ENCODE data around the gene OR6Q1.

The OR6Q1 gene

DNA sequence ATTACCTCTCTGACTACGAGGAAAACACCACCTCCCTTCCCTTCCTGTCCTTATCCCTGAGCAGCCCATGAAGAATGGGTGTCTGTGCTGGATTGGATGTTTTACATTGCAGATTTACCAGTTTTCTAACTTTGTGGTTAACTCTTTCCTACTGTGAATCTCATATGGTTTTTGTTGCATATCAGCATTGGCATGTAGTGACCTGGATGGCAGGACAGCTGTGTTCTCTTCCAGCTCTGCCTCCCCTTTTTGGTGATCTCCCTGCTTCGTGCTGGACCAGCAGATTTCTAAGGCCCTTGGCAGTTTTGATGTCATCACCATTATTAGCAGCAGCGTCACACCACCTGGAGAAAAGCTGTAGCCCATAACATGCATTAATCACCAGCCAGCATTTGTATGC, 26.7 kb downstream of the OR6Q1 start:
- TF ChIP-seq, protein P1, sequence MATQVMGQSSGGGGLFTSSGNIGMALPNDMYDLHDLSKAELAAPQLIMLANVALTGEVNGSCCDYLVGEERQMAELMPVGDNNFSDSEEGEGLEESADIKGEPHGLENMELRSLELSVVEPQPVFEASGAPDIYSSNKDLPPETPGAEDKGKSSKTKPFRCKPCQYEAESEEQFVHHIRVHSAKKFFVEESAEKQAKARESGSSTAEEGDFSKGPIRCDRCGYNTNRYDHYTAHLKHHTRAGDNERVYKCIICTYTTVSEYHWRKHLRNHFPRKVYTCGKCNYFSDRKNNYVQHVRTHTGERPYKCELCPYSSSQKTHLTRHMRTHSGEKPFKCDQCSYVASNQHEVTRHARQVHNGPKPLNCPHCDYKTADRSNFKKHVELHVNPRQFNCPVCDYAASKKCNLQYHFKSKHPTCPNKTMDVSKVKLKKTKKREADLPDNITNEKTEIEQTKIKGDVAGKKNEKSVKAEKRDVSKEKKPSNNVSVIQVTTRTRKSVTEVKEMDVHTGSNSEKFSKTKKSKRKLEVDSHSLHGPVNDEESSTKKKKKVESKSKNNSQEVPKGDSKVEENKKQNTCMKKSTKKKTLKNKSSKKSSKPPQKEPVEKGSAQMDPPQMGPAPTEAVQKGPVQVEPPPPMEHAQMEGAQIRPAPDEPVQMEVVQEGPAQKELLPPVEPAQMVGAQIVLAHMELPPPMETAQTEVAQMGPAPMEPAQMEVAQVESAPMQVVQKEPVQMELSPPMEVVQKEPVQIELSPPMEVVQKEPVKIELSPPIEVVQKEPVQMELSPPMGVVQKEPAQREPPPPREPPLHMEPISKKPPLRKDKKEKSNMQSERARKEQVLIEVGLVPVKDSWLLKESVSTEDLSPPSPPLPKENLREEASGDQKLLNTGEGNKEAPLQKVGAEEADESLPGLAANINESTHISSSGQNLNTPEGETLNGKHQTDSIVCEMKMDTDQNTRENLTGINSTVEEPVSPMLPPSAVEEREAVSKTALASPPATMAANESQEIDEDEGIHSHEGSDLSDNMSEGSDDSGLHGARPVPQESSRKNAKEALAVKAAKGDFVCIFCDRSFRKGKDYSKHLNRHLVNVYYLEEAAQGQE (IDR thresholded peaks at IDR 0.05; ENCODE audit: low read depth) = no peak
- no peak for TF ChIP-seq CEBPB (IDR thresholded peaks at IDR 0.05)

DNA sequence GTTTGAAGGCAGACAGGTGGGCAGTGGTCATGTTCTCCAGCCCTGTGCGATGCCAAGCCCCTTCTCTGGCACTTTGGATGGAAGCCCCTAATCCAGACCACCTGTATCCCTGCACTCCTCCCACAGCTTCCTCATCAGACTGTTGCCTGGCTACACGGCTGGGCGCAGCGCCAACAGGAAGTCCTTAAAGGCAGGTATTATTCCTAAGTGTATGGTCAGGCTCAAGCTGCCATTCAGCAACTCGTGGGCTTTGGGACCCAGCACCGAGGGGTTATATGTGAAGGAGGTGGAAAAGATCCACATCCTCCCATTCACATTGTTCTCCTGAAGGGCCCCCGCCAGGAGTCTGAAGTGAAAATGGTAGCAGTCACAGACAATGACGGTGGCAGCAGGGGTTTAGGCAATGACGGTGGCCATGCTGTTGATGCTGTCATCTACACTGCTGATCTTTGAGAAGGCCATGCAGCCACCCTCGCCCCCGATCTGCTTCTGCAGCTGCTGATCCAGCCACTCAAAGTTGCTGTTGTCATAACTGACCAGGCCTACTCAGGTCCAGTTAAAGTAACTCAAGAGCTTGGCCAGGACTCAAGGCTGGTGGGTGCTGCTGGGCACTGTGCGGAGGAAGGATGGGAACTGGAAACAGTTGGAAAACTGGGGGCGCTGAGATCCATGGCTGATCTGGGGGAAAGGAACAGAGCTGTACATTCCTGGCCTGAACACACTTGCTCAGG, 27.7 kb downstream of the OR6Q1 start:
- TF ChIP-seq EGR1 (IDR thresholded peaks at IDR 0.05) (no peak), NFIC (IDR thresholded peaks at IDR 0.05) (peak; percentile 27; the same call in 1 of the 2 replicates), TCF12 (IDR thresholded peaks at IDR 0.05; ENCODE audit: low read depth) (no peak)

GRCh38 chr11:58059007-58059350, 28.2 kb downstream of the OR6Q1 start:
- 0 out of 2 replicates have a peak, but pooled peaks have one; percentile 30 for TF ChIP-seq TEAD4 (IDR thresholded peaks at IDR 0.05)
- no peak for TF ChIP-seq EGR1 (IDR thresholded peaks at IDR 0.05)

DNA sequence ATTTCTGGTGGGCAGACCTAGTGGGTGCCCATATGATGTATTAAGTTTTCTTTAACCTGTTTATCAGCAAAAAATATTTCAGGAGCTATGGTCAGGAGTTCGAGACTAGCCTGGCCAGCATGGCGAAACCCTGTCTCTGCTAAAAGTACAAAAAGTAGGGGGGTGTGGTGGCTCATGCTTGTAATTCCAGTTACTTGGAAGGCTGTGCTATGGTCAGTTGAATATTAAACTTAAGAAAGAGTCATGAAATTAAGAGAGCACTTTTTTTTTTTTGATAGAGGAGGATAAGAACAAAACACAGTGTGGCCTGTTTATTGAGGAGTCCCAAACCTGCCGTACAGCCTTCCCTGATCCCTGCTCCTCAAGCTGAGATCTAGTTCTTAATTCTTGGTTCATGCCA, 29.8 kb downstream of the OR6Q1 start:
- TF ChIP-seq USF1 (IDR thresholded peaks at IDR 0.05) = no peak
- TF ChIP-seq, protein P1 (IDR thresholded peaks at IDR 0.05; ENCODE audit: low read depth) = no peak
- TF ChIP-seq YY1 (IDR thresholded peaks at IDR 0.05; ENCODE audit: low read depth) = no peak
- TF ChIP-seq ZBTB7A (IDR thresholded peaks at IDR 0.05; ENCODE audit: low read depth) = no peak
- TF ChIP-seq FOXM1 (IDR thresholded peaks at IDR 0.05; ENCODE audit: borderline replicate concordance, low read depth) = no peak
- no peak for TF ChIP-seq TEAD4 (IDR thresholded peaks at IDR 0.05)
- TF ChIP-seq EGR1 (IDR thresholded peaks at IDR 0.05) = no peak
- no peak for TF ChIP-seq CEBPB (IDR thresholded peaks at IDR 0.05)
- no peak for TF ChIP-seq CREB1 (IDR thresholded peaks at IDR 0.05; ENCODE audit: low read depth)
- TF ChIP-seq NFIC (IDR thresholded peaks at IDR 0.05) = no peak

GRCh38 chr11:58060939-58061672, 30.4 kb downstream of the OR6Q1 start:
- TF ChIP-seq TEAD4 (IDR thresholded peaks at IDR 0.05) (no peak), RAD21 (IDR thresholded peaks at IDR 0.05; ENCODE audit: low read depth) (no peak)

DNA sequence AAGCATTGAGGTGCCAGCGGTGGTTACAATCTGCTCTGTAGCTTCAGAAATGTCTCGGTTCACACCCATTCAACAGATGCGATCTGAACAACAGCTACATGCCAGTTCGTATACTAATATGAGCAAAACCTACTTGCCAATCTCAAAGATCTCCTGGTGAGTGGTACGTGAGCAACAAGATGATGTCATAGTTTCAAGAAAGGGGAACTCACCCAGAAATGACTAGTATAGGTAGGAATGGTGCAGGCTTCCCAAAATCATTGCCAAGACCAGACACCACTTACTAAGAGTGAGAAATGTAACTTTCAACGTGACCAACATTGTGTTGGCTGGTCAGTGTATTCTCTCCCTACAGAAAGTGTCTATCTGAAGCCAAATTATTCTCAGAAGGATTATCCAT, 31.1 kb downstream of the OR6Q1 start:
- TF ChIP-seq, protein P1 (IDR thresholded peaks at IDR 0.05; ENCODE audit: low read depth) = no peak
- TF ChIP-seq CEBPB (IDR thresholded peaks at IDR 0.05) = no peak
- TF ChIP-seq EGR1 (IDR thresholded peaks at IDR 0.05) = no peak
- TF ChIP-seq TCF12 (IDR thresholded peaks at IDR 0.05; ENCODE audit: low read depth) = no peak
- TF ChIP-seq EP300 (IDR thresholded peaks at IDR 0.05; ENCODE audit: borderline replicate concordance) = no peak

DNA sequence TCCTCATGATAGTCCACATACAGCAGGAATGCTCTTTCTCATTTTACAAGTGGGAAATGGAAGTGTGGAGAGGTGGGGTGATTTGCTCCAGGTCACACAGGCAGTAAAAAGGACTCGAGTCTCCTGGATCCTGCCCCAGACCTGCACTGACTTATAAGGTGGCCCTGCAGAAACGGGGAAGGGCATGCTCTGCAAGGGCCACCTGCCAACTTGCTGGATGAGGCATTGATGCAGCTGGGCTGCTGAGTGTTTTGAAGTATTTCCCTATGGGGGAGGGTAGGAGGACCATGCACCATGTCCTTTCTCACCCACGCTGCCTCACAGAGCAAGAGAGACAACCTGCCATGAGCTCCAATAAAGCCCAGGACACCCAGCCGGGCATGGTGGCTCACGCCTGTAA, 36.9 kb downstream of the OR6Q1 start:
- TF ChIP-seq TCF12 (IDR thresholded peaks at IDR 0.05; ENCODE audit: low read depth) (no peak), TEAD4 (IDR thresholded peaks at IDR 0.05) (no peak), CREB1 (IDR thresholded peaks at IDR 0.05; ENCODE audit: low read depth) (no peak), NFIC (IDR thresholded peaks at IDR 0.05) (no peak), CEBPB (IDR thresholded peaks at IDR 0.05) (no peak), USF1 (IDR thresholded peaks at IDR 0.05) (no peak), FOXM1 (IDR thresholded peaks at IDR 0.05; ENCODE audit: borderline replicate concordance, low read depth) (no peak), ZBTB7A (IDR thresholded peaks at IDR 0.05; ENCODE audit: low read depth) (no peak), EGR1 (IDR thresholded peaks at IDR 0.05) (no peak), TAF1 (IDR thresholded peaks at IDR 0.05; ENCODE audit: low read depth) (no peak), EP300 (IDR thresholded peaks at IDR 0.05; ENCODE audit: borderline replicate concordance) (no peak), YY1 (IDR thresholded peaks at IDR 0.05; ENCODE audit: low read depth) (no peak), RAD21 (IDR thresholded peaks at IDR 0.05; ENCODE audit: low read depth) (no peak)
- TF ChIP-seq, protein P2, sequence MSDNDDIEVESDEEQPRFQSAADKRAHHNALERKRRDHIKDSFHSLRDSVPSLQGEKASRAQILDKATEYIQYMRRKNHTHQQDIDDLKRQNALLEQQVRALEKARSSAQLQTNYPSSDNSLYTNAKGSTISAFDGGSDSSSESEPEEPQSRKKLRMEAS (IDR thresholded peaks at IDR 0.05) = no peak
- TF ChIP-seq, protein P1 (IDR thresholded peaks at IDR 0.05; ENCODE audit: low read depth) = no peak

All from Ishikawa (cell line).